Gastrocnemius medialis (tissue), 4 donors: ENCODE measurements around the gene MMP12. TPM values are rescaled to one million over a fixed set of nuclear protein-coding genes. Genes with fewer than 3 reads are reported as not detected.
A peak's percentile ranks its signal among the peaks of the same experiment; 100 is the strongest.
"Not testable (repeated sequence)": the region's sequence is repeated elsewhere in the genome, so short reads cannot be mapped to it uniquely, and the experiment has no call there.

Experiments used
- ATAC-seq, 2 donors: fragments of 150-250 bp; one replicate each; pipeline ENCODE4 v1.9.1; 2016
- DNase-seq, 2 donors: peaks; one replicate each; pipeline ENCODE4 v3.0.0-alpha.2; 2019
- H3K27ac ChIP-seq, 4 donors: fragments of 200-600 bp; sonication (generic); 1 replicate in 1 of 4; 2 replicates in 3 of 4; pipeline ENCODE4 v1.5.1; 2016 to 2018; ENCODE audit warnings: mild to moderate bottlenecking in 2 of 4, moderate library complexity in 1 of 4
- H3K27me3 ChIP-seq, 3 donors: fragments of 200-600 bp; sonication (generic) in 2 of 3; 1 replicate in 1 of 3; 2 replicates in 2 of 3; pipeline versions ENCODE4 v1.5.1 to v1.6.0; 2016 to 2019; ENCODE audit warnings: mild to moderate bottlenecking in 1 of 3, moderate library complexity in 1 of 3
- H3K36me3 ChIP-seq, 2 donors: fragments of 200-600 bp; sonication (generic) in 1 of 2; one replicate each; pipeline ENCODE4 v1.5.1; 2017 to 2018
- H3K4me1 ChIP-seq, 2 donors: fragments of 200-600 bp; sonication (generic) in 1 of 2; one replicate each; pipeline ENCODE4 v1.5.1; 2016 to 2017; ENCODE audit warnings: mild to moderate bottlenecking in 2 of 2
- H3K4me3 ChIP-seq, 4 donors: fragments of 200-600 bp; sonication (generic) in 3 of 4; 1 replicate in 1 of 4; 2 replicates in 3 of 4; pipeline ENCODE4 v1.5.1; 2016 to 2019; ENCODE audit warnings: mild to moderate bottlenecking in 2 of 4
- H3K9me3 ChIP-seq, 3 donors: fragments of 200-600 bp; sonication (generic) in 2 of 3; 1 replicate in 1 of 3; 2 replicates in 2 of 3; pipeline ENCODE4 v1.5.1; 2016 to 2019
- CTCF ChIP-seq, 5 experiments: fragments of 450-650 bp in 3 of 5; fragments of 200-600 bp in 2 of 5; sonication (generic) in 2 of 5; IDR thresholded peaks in 4 of 5; conservative IDR thresholded peaks in 1 of 5; 1 replicate in 4 of 5; 2 replicates in 1 of 5; pipeline ENCODE4 v1.5.1; 2016 to 2019; ENCODE audit warnings: antibody characterized with exemption in 5 of 5, mild to moderate bottlenecking in 3 of 5, moderate library complexity in 3 of 5
- POLR2A ChIP-seq, 2 donors: fragments of 450-650 bp; IDR thresholded peaks; one replicate each; pipeline ENCODE4 v1.6.1; 2017; ENCODE audit warnings: antibody characterized with exemption in 2 of 2, mild to moderate bottlenecking in 2 of 2, moderate library complexity in 2 of 2
- in situ Hi-C, 4 donors: fragments of 200-750 bp; cut with MboI; loops; one replicate each; pipeline versions ENCODE4 v1.15.0 to v1.8.0; 2017; ENCODE audit warnings: low sequenced_read_pairs in 4 of 4
- intact Hi-C: fragments of 100-400 bp; cut with DNase I; formaldehyde crosslinking; loops from one replicate; pipeline ENCODE4 v1.15.1; 2023; ENCODE audit warnings: low total_unique reads
- total RNA-seq, 4 donors: library from RNA; depleted of rRNA; stranded (reverse); fragments of >200 nt; gene quantifications; one replicate each; pipeline versions ENCODE4 v1.1.0 to v1.2.3, GENCODE V29; 2016

The MMP12 gene
- total RNA-seq, 4 donors from 2014 or later = not detected

- DNase-seq = no peak
- H3K27ac ChIP-seq = no peak overlapping the region
- intact Hi-C loops (no loop called here), in situ Hi-C loops (no loop called here)
- H3K4me1 ChIP-seq = no peaks in the 10 kb centered on the region
- no peak overlapping the region for H3K4me3 ChIP-seq
- TF ChIP-seq CTCF (IDR thresholded peaks at IDR 0.05 in 4 of 5, conservative IDR thresholded peaks at IDR 0.05 in 1 of 5) (peak in 1 of 5 experiments; percentile 11), POLR2A (IDR thresholded peaks at IDR 0.05) (no peak)
- peak; percentile 21 to 30 for ATAC-seq
- no peaks in the 10 kb centered on the region for H3K27me3 ChIP-seq
- H3K9me3 ChIP-seq = no peaks in the 10 kb centered on the region
- no peaks in the 10 kb centered on the region for H3K36me3 ChIP-seq
Measured at GRCh38 chr11:102914238-102915043, 39.7 kb upstream of the MMP12 start.

- in situ Hi-C loops (no loop called here), intact Hi-C loops (no loop called here)
- no peaks in the 10 kb centered on the region for H3K27me3 ChIP-seq
- no peaks in the 10 kb centered on the region for H3K36me3 ChIP-seq
- TF ChIP-seq CTCF (IDR thresholded peaks at IDR 0.05 in 4 of 5, conservative IDR thresholded peaks at IDR 0.05 in 1 of 5) = no peak
- TF ChIP-seq POLR2A (IDR thresholded peaks at IDR 0.05) = no peak
- H3K4me3 ChIP-seq = no peak overlapping the region
- ATAC-seq = no peak
- no peaks in the 10 kb centered on the region for H3K9me3 ChIP-seq
- no peaks in the 10 kb centered on the region for H3K4me1 ChIP-seq
- no peak for DNase-seq
- H3K27ac ChIP-seq = no peak overlapping the region
Measured at GRCh38 chr11:102912482-102912830, 37.7 kb upstream of the MMP12 start.

- DNase-seq = peak in 1 of 2 donors; percentile 40
- Histone ChIP-seq H3K36me3 (no peaks in the 10 kb centered on the region), H3K27me3 (no peaks in the 10 kb centered on the region), H3K4me3 (no peak overlapping the region), H3K4me1 (no peaks in the 10 kb centered on the region), H3K27ac (no peak overlapping the region), H3K9me3 (no peaks in the 10 kb centered on the region)
- TF ChIP-seq POLR2A (IDR thresholded peaks at IDR 0.05) = no peak
- no peak for TF ChIP-seq CTCF (IDR thresholded peaks at IDR 0.05 in 4 of 5, conservative IDR thresholded peaks at IDR 0.05 in 1 of 5)
- intact Hi-C loops (no loop called here), in situ Hi-C loops (no loop called here)
- no peak for ATAC-seq
Measured at GRCh38 chr11:102911758-102912481, 37.1 kb upstream of the MMP12 start.

- H3K4me3 ChIP-seq, H3K27ac ChIP-seq, intact Hi-C loops, H3K36me3 ChIP-seq, in situ Hi-C loops, H3K9me3 ChIP-seq, ATAC-seq, H3K27me3 ChIP-seq, H3K4me1 ChIP-seq: not testable (repeated sequence)
- DNase-seq = peak in 1 of 2 donors; percentile 14
Measured at GRCh38 chr11:102905848-102906247, 31.1 kb upstream of the MMP12 start.

- H3K4me3 ChIP-seq, H3K27ac ChIP-seq, ATAC-seq, DNase-seq, in situ Hi-C loops, intact Hi-C loops, H3K36me3 ChIP-seq, H3K27me3 ChIP-seq, H3K4me1 ChIP-seq, H3K9me3 ChIP-seq: not testable (repeated sequence)
Measured at GRCh38 chr11:102903895-102904294, 29.1 kb upstream of the MMP12 start.
